ENCODE results near the gene RPL7A.
A peak's percentile ranks its signal among the peaks of the same experiment; 100 is the strongest.

Gene RPL7A

GRCh38 chr9:133349965-133350616 lies 2.1 kb downstream of the RPL7A start:
- DNase-seq: no peak

GRCh38 chr9:133351526-133351907 lies 3.5 kb downstream of the RPL7A start:
- DNase-seq: no peak

- DNase-seq: peak; percentile 44
Observed at GRCh38 chr9:133351908-133352634, 4.1 kb downstream of the RPL7A start.

- no peak for DNase-seq
Observed at GRCh38 chr9:133352635-133353340, 4.8 kb downstream of the RPL7A start.

- no peak for DNase-seq
Observed at GRCh38 chr9:133353548-133353947, 5.5 kb downstream of the RPL7A start.

- DNase-seq: peak; percentile 39
Observed at GRCh38 chr9:133354766-133355165, 6.7 kb downstream of the RPL7A start.

- DNase-seq: no peak
Observed at GRCh38 chr9:133355881-133356357, 7.9 kb downstream of the RPL7A start.

- no peak for DNase-seq
Observed at GRCh38 chr9:133356391-133357091, 8.5 kb downstream of the RPL7A start, which contains the start of the genes SURF1 and SURF2. Gene SURF1 (minus strand): TSS chr9:133356487. CDS start chr9:133356453, 34 bp downstream. Gene SURF2 (plus strand): TSS chr9:133356550. CDS start chr9:133356593, 43 bp downstream.

GRCh38 chr9:133357656-133358055 lies 9.6 kb downstream of the RPL7A start:
- DNase-seq: no peak

GRCh38 chr9:133359399-133360175 lies 11.6 kb downstream of the RPL7A start:
- no peak for DNase-seq

- no peak for DNase-seq
Observed at GRCh38 chr9:133360400-133361393, 12.7 kb downstream of the RPL7A start.

- DNase-seq: no peak
Observed at GRCh38 chr9:133361507-133362092, 13.6 kb downstream of the RPL7A start.

GRCh38 chr9:133362359-133363044 lies 14.5 kb downstream of the RPL7A start:
- DNase-seq: no peak

- no peak for DNase-seq
Observed at GRCh38 chr9:133366435-133366834, 18.4 kb downstream of the RPL7A start.

GRCh38 chr9:133367221-133367620 lies 19.2 kb downstream of the RPL7A start:
- DNase-seq: no peak

- no peak for DNase-seq
Observed at GRCh38 chr9:133367778-133368177, 19.8 kb downstream of the RPL7A start.

- no peak for DNase-seq
Observed at GRCh38 chr9:133368249-133368881, 20.3 kb downstream of the RPL7A start.

GRCh38 chr9:133369422-133369821 lies 21.4 kb downstream of the RPL7A start:
- DNase-seq: no peak

- DNase-seq: no peak
Observed at GRCh38 chr9:133369933-133370332, 21.9 kb downstream of the RPL7A start.

Data from GF-D8 (cell line).